ENCODE results near the gene LMNA.
A peak's percentile ranks its signal among the peaks of the same experiment; 100 is the strongest.
"Not testable (repeated sequence)": the region's sequence is repeated elsewhere in the genome, so short reads cannot be mapped to it uniquely, and the experiment has no call there.

Gene LMNA

DNA sequence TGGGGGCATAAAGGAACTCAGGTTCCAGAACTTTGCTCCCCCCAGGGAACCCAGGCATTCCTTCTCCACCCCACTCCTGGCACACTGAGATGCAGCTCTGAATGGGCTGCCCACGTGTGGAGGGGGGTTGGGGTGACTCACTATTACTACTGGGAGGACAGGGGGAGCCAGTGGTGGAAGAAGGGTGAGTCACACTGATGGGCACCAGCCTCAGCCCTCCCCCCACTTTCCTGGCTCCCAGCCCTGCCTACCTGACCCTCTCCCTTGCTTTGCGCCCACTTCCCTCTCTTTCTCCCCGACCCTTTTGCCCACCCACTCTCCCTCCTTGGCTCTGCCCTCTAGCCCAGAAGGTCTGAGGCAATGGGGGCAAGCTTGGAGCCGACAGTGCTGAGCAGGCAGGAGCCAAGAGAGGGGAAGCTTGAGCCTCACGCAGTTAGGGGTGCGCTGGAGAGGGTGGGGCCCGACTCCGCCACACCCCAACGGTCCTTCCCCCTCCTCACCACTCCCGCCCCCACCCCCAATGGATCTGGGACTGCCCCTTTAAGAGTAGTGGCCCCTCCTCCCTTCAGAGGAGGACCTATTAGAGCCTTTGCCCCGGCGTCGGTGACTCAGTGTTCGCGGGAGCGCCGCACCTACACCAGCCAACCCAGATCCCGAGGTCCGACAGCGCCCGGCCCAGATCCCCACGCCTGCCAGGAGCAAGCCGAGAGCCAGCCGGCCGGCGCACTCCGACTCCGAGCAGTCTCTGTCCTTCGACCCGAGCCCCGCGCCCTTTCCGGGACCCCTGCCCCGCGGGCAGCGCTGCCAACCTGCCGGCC, at the start of gene LMNA:
Gene LMNA (plus strand): TSS at position 611 of the 818 bp plus-strand sequence. CDS start 208 bp downstream, outside the sequence.
- peak; percentile 56 to 73 for DNase-seq (ENCODE audit: low read depth in 1 of 2, low spot score in 1 of 2)

DNA sequence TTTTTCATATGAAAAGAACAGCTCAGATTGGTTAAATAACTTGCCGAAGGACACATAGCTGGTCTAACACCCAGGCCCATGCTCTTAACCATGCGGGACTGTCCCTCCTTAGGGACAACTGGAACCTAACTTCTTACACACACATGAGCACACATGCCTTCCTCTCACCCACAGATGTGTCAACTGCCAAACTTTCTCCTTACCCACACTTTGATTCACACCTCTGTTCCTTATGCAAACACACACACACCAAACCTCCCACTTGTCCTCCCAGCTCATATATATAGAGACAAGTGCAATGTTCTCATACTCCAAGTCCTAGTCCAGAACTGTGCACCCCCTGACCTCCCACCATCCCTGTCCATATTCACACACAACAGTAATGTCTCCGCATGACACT, 49.3 kb upstream of the LMNA start:
- DNase-seq (ENCODE audit: low read depth in 1 of 2, low spot score in 1 of 2), result no peak

DNA sequence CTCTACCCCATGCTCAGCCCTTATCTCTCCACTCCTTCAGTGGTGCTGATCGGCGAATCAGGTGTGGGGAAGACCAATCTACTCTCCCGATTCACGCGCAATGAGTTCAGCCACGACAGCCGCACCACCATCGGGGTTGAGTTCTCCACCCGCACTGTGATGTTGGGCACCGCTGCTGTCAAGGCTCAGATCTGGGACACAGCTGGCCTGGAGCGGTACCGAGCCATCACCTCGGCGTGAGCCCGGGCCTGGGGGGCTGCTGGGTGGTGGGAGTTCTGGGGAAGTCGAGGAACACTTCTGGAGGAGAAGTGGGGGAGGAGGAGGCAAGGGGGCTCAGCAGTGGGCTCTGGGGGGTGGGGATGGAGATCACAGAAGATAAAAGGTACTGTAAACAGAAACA, 48.6 kb upstream of the LMNA start:
- no peak for DNase-seq (ENCODE audit: low read depth in 1 of 2, low spot score in 1 of 2)

DNA sequence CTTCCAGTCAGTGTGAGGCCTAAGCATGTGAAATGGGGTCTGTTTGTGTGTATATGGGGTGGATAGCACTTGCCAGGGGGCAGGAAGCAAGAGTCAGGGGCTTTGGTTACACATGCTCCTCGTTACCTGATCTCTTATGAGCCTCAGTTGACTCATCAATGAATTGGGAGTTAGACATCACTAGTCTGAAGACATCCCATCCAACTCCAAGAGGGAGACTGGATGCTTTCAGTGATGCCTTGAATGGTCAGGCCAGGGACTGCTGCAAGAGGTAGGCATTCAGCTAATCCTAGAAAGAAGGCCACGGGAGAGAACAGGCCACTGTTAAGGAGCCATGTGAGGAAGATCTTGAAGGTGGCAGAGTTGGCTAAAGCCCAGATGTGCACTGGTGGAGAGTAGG, 47.2 kb upstream of the LMNA start:
- DNase-seq (ENCODE audit: low read depth in 1 of 2, low spot score in 1 of 2), result no peak

DNA sequence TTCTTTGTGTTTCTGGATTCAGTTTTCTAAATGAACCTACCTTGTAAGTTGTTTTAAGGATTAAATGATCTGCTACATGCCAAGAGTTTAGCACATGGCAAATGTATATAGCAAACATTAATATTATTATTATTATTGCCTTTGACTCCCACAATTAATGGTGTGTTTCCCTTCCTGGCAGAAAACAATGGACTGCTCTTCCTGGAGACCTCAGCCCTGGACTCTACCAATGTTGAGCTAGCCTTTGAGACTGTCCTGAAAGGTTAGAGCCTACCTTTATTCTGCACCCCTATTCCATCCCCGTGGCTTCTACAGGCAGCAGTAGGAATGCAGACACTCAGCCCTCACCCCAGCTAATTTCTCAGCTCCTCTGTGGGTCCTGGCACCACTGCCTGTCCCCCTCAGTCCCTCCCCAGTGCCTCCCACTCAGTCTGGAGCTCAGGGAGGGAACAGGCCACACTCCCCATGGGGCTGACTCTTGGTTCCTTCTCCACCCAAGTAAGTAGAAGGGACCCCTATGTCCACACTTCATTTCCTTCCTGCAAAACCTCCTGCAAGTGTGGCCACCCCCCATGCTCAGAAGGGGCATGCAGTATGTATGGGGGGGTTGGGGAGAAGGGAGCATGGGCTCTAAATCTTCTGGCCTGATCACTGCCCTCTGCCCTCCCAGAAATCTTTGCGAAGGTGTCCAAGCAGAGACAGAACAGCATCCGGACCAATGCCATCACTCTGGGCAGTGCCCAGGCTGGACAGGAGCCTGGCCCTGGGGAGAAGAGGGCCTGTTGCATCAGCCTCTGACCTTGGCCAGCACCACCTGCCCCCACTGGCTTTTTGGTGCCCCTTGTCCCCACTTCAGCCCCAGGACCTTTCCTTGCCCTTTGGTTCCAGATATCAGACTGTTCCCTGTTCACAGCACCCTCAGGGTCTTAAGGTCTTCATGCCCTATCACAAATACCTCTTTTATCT, 44.7 kb upstream of the LMNA start:
- DNase-seq (ENCODE audit: low read depth in 1 of 2, low spot score in 1 of 2), result no peak

DNA sequence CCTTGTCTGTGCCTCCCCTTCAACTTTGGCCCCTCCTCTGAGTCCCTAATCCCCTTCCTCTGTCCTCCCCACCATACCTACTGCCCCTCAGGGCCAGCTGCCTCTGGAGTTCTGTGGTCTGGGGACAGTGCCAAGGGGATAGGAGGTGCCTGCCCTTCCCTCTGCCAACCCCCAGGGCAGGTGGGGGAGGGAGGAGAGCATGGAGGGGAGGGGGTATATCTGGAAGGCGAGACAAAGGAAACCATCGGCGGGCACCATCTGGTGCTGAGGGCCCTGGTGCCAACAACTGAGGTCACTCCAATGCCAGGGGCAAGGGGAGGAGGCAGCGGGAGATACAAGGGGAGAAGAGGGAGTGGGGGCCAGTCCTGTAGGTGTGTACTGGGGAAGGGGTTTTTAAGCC, 44.0 kb upstream of the LMNA start:
- DNase-seq (ENCODE audit: low read depth in 1 of 2, low spot score in 1 of 2), result no peak

DNA sequence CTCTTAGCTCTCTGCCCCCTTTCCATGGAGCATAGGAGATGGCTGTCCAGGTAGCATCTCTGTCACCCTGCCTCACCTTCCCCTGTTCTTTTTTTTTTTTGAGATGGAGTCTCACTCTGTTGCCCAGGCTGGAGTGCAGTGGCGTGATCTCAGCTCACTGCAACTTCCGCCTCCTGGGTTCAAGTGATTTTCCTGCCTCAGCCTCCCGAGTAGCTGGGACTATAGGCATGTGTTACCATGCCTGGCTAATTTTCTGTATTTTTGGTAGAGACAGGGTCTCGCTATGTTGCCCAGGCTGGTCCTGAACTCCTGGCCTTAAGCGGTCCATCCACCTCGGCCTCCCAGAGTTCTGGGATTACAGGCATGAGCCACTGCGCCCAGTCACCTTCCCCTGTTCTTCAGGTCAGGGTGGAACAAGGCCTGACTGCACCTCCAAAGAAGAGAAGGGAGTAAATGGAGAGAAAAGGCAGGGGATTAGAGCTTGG, 43.1 kb upstream of the LMNA start:
- not testable (repeated sequence) for DNase-seq (ENCODE audit: low read depth in 1 of 2, low spot score in 1 of 2)

DNA sequence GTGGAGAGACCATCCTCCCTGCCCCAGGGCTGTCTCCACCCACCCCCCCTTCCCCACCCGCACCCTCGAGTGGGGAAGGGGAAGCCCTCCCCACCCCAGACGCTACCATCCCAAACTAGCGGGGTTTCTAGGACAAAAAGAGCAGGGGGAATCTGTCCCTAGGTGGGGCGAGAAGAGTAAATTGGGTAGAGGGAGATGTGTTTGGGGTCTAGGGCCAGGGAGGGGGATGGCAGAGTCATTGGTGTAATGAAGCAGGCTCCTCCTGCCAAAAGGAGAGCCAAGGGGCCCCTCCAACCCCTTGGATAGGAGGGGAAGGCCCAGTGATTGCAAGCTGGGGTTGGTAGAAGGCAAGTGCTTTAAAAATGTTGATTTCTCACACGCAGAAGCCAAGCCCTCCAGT, 42.3 kb upstream of the LMNA start:
- no peak for DNase-seq (ENCODE audit: low read depth in 1 of 2, low spot score in 1 of 2)

DNA sequence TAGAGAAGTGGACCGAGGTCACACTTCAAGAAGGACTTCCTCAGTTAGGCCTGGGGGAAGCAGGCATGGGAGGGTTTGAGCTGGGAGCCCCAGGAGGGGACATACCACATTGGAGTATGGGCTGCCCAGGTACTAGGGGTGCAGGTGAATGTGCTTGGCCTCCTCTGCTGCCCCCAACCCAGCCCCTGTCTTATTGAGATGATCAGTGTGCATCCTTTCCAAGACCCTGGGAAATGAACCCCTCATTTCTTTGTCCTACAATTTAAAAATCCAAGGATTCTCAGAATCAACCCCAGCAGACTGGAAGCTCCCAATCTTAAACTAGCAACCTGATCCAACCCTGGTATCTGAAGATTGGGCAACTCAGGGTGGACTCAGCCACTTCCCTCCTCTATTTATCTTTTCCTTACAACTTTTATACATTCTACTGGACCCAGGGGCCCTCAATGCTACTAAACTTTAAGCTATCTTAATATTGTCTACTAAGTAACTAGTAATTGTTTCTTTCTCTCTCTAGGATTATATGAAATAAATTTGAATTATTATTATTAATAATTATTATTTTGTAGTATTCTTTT, 41.3 kb upstream of the LMNA start:
- DNase-seq (ENCODE audit: low read depth in 1 of 2, low spot score in 1 of 2), result no peak

DNA sequence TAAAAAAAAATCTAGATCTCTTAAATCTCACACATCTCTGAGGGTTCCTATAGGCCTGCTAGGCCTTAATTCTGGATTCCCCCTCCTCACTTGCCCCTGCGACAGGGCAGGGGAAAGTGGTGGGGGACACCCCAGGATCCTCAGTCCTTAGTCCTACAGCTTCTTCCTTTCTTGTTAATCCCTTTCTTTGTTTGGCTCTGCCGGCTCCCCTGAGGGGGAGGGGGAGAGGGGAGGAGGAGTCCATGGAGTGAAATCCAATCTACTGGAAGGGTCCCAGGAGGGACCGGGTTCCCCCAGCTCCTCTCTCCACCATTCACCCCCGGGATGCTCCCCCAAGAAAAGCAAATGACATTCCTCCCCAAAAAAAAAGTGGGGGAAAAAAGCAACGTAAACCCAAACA, 40.8 kb upstream of the LMNA start:
- no peak for DNase-seq (ENCODE audit: low read depth in 1 of 2, low spot score in 1 of 2)

DNA sequence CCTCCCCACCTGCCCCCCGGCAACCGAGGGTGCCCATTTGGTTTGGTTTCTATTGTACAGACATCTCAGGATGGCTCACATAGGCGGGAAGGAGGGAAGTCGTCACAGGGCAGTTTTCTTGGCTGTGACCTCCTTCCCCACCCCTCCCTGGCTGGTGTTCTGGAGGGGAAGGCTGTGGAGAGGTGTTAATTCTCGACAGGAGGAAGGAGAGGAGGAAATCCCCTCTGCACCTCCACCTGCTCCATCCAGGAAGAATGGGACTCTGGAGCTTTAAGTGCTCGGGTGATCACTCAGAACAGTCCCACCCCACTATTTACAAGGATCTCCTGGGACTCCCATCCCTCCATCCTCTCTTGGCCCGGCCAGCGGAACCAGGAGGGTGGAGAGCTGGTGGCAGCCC, 39.9 kb upstream of the LMNA start:
- no peak for DNase-seq (ENCODE audit: low read depth in 1 of 2, low spot score in 1 of 2)

DNA sequence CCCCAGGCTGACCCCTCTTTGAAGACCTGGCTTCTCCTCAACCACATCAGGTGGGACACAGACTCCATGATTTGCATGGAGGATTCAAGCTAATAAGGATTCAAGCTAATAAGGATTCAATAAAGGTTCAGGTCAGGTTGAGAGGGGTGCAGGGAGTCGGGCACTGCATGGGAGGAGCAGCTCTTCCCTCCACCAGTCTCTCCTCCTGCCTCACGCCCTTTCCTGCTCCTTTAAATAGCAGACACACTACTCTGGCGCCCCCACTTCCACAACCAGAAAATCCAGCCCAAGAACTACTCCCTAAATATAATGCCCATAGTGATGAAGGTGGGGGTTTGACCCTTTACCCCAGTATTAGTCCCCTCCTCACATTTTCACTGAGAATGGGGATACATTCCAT, 39.3 kb upstream of the LMNA start:
- no peak for DNase-seq (ENCODE audit: low read depth in 1 of 2, low spot score in 1 of 2)

DNA sequence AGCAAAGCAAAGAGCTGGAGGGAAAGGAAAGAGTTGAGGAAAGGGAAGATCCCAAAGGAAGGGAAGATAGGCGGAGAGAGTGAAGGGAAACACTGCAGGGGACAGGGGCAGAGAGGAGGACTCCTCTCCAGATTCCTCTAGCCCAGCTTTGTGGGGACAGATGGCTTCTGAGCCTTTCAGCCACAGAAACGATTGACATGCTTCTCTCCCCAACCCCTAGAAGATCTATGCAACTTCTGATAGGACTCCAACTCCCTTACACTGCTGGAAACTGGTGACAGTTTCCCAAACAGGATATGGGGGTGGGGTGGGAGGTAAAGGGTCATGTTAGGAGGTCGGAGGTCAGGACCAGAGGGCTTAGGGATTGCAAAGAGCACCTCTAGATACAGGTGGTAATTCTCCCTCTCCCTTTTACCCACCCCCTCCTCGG, 38.7 kb upstream of the LMNA start:
- DNase-seq (ENCODE audit: low read depth in 1 of 2, low spot score in 1 of 2), result no peak

DNA sequence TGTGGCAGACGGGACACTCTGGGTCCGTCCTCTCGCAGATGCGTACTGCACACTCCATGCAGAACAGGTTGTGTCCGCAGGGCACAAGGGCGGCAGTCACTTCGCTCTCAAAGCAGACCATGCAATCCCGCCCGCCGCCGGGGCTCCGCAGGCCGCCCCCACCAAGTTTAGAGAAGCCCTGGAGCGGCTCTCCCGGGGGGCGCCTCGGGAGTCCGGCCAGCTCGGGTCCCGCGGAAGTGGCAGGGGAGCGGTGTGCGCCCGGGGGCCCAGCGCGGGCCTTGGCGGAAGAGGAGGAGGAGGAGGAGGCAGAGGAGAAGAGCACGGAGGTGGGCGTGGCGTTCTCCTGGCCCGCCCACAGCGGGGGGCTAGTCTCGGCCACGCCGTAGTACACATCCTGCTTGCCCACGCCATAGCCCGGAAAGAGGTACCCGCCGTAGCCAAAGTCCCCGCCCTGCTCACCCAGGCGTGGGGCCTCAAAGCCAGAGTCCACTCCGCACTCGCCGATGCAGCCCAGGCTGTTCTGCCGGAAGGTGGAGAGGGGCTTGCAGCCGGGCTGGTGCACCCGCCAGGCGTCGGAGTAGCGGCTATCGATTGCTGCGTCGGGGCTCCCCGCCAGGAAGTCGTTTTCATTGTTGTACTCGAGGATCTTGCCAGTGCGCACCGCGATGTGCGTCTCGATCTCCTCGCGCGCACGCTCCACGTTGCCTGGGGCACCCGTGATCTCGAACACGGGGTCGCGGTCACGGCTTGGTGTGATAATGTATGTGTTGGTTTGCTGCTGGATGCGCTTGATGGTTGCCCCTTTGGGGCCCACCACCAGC, 37.7 kb upstream of the LMNA start:
- no peak for DNase-seq (ENCODE audit: low read depth in 1 of 2, low spot score in 1 of 2)

DNA sequence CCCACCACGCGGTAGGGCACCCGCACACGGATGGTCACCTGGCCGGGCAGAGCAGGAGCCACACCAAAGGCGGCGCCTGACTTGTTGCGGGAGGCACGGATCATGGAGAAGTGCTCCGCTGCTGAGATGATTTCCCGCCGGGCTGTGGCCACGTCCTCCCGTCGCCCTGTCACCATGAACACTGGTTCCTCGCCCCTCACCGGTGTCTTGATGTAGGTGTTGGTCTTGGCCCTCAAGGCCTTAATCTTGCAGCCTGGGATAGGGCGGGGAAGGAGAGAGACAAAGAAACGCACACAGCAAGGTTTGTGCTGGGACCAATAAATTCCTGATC, 37.1 kb upstream of the LMNA start:
- DNase-seq (ENCODE audit: low read depth in 1 of 2, low spot score in 1 of 2), result no peak

DNA sequence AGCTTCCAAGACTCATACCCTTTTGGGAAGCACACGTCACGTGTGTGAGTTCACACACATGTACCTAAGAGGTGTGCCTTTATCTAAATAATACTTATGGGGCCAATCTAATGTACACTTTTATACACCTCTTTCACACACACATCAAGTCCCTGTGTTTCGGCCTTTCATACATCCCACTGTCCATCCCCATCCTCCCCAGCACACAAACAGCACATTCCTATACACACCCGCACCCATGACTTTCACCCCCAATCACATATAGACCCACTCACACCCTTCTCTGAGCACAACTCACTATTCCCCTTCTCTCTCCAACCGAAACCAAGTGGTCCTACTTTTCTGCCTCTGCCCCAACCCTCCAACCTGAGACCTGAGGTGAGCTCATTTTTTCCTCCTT, 35.8 kb upstream of the LMNA start:
- DNase-seq (ENCODE audit: low read depth in 1 of 2, low spot score in 1 of 2), result no peak

DNA sequence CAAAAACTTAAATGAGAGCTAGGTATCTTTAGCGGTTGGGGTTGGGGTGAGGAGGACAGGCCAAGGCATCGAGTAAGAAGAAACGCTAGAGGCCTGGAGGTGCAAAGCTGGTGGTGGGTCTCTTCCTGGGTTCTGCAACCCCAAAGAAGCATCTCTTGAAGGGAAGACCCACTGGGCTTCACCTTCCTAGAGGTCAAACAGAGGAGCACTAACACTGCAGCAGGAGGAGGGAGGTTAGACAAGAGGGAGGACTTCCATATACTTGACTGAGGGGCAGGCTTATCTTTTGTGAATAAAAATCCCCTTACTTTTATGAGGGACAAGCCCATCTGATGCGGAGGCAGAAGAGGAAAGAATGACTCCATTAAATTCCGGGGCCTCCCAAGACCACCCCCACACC, 34.7 kb upstream of the LMNA start:
- no peak for DNase-seq (ENCODE audit: low read depth in 1 of 2, low spot score in 1 of 2)

DNA sequence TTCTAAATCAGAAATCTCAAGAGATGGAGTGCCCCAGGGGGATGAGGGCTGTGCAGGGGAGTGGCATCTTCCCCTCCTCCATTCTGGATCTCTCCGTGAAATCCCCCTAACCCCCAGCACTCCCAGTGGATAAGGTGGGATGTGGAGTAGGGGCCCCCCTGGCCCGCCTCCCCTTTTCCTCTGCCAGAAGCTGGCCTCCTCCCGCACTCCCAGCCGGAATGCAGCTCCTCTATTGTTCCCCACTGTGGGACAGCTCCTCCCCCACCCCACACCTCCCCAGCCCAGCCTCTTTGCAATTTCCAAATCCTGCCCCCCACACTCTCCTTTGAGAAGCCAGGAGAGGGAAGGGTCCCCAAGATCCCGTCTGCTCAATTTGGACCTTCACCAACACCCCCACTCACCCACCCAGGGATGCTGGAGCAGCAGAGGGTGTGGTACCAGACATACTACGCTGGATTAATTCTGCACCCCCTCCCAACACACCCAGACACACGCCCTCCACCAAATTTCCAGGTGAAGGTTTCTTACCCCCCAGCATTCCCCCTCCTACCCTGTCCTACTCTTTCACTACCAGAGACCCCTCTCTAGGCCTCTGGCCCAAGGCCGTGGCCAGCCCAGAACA, 34.2 kb upstream of the LMNA start:
- DNase-seq (ENCODE audit: low read depth in 1 of 2, low spot score in 1 of 2), result no peak

DNA sequence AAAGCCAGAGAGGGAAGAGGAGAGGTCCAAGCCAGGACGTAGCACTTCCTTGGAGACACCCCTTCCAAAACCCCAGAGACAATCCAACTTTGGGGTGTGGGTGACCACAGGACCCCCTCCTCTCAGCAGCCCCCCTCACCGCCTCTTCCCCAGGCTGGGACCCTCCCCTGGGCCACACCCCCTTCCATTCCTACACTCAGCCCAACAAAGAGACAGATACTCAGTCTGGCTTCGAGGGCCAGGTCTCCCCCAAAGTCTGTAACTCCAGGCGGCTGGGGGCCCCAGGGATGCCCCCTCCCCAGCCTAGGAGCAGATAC, 33.7 kb upstream of the LMNA start:
- no peak for DNase-seq (ENCODE audit: low read depth in 1 of 2, low spot score in 1 of 2)

DNA sequence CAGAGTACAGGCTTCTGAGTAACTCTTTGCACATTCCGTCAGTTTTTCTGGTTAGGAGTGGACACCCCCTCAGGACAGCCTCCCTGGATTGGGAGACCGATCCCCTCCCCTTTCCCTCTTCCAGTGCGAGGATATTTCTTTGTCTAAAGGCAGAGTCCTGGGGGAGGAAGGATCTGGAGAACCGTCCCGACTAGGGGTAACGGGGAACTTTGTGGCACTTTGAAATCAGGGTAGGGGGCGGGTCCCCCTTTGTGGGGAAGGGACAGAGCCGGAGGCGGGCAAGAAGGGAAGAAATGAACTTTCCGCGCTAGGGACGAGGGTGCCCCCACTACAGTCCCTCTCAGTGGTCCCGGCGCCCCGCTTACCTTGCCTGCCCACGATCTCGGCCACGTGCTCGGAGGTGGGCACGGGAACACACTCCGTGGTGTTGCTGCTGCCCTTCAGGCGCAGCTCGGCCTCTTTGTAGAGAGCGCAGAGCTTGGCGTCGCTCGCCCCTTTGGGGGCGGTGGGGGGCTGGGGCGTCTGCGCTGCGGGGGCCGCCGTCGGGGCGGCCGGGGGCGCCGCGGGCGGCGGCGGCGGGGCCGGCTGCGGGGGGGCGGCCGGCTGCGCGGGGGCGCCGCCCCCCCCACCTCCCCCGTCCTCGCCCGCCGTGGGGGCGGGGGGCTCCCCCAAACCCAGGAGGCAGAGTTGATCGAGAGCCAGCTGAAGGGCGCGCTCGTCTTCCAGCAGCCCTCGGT, 33.2 kb upstream of the LMNA start:
- no peak for DNase-seq (ENCODE audit: low read depth in 1 of 2, low spot score in 1 of 2)
